Panc1 (cell line): ENCODE measurements around the gene SLC2A2. TPM values are rescaled to one million over a fixed set of nuclear protein-coding genes. Genes with fewer than 3 reads are reported as not detected.

ENCODE experiments used
- ATAC-seq: fragments of 200-7000 bp; cut with Tn5 transposase; 2 replicates; pipeline ENCODE4 v1.9.1; 2020; ENCODE audit warnings: mild to moderate bottlenecking, moderate library complexity
- BruUV-seq: library from RNA; stranded (reverse); fragments of 400-500 nt; replicated peaks from 2 replicates; lab custom pipeline; 2021; lab: Mats Ljungman, UMichigan
- CTCF ChIA-PET: fragments of 300-600 bp; sonication (Branson Sonifier 250); formaldehyde crosslinking; loops from one replicate; lab custom pipeline; 2022; ENCODE audit warnings: antibody characterized with exemption; lab: Charles Lee
- POLR2A ChIA-PET: fragments of 300-600 bp; sonication (Branson Sonifier 250); formaldehyde crosslinking; loops from one replicate; lab custom pipeline; 2022; ENCODE audit warnings: antibody characterized with exemption; lab: Charles Lee
- DNase-seq: peaks from one replicate; pipeline ENCODE4 v3.0.0-alpha.2; 2010; ENCODE audit warnings: low read depth, low spot score
- H3K27ac ChIP-seq: 2 replicates; pipeline ENCODE4 v1.5.1; 2011; ENCODE audit warnings: mild to moderate bottlenecking, low read length, inconsistent platforms
- H3K27me3 ChIP-seq: fragments of 200-500 bp; sonication (Bioruptor generic); 2 replicates; pipeline ENCODE4 v1.6.0; 2014; ENCODE audit warnings: low read length, inconsistent platforms; ENCODE audit not compliant: control insufficient read depth, insufficient read depth
- H3K36me3 ChIP-seq: fragments of 200-500 bp; sonication (Bioruptor generic); 2 replicates; pipeline ENCODE4 v1.5.1; 2014; ENCODE audit warnings: inconsistent platforms, mild to moderate bottlenecking, low read length, moderate library complexity; ENCODE audit not compliant: control insufficient read depth, insufficient read depth
- H3K4me1 ChIP-seq: 2 replicates; pipeline ENCODE4 v1.5.1; 2011; ENCODE audit warnings: inconsistent platforms, mild to moderate bottlenecking, low read length, moderate library complexity; ENCODE audit not compliant: control insufficient read depth, insufficient read depth
- H3K4me3 ChIP-seq, 2 experiments: 2 replicates each; pipeline ENCODE4 v1.5.1; 2011 to 2012; ENCODE audit warnings: low read depth in 2 of 2, low read length in 2 of 2, mild to moderate bottlenecking in 2 of 2, inconsistent platforms in 1 of 2, moderate library complexity in 1 of 2
- H3K9me3 ChIP-seq: fragments of 200-500 bp; sonication (Bioruptor generic); 2 replicates; pipeline ENCODE4 v1.5.1; 2014; ENCODE audit warnings: low read depth, mild to moderate bottlenecking, inconsistent platforms, low read length, moderate library complexity; ENCODE audit not compliant: control insufficient read depth, insufficient read depth
- CTCF ChIP-seq: fragments of 450-650 bp; IDR thresholded peaks from 2 replicates; pipeline ENCODE4 v1.5.1; 2017; ENCODE audit warnings: mild to moderate bottlenecking
- POLR2AphosphoS5 ChIP-seq: IDR thresholded peaks from 2 replicates; pipeline ENCODE4 v1.6.1; 2012; ENCODE audit warnings: mild to moderate bottlenecking, low read depth, low read length, moderate library complexity
- REST ChIP-seq, 2 experiments: IDR thresholded peaks; 2 replicates each; pipeline ENCODE4 v1.6.1; 2011 to 2012; ENCODE audit warnings: low read depth in 2 of 2, control low read depth in 1 of 2, low read length in 1 of 2, mild to moderate bottlenecking in 1 of 2, moderate library complexity in 1 of 2; ENCODE audit not compliant: insufficient read depth in 1 of 2
- SIN3A ChIP-seq: IDR thresholded peaks from 2 replicates; pipeline ENCODE4 v1.6.1; 2012; ENCODE audit warnings: low read depth, mild to moderate bottlenecking, low read length, moderate library complexity, borderline replicate concordance; ENCODE audit not compliant: insufficient read depth
- TCF7L2 ChIP-seq: IDR thresholded peaks from 2 replicates; pipeline ENCODE4 v1.6.1; 2011; ENCODE audit warnings: mild to moderate bottlenecking, low read depth, low read length, inconsistent platforms
- in situ Hi-C: cut with HindIII; loops from 2 replicates; pipeline ENCODE4 v1.10.0; 2016; ENCODE audit warnings: low sequenced_read_pairs, low pct_unique_long_range_greater_than_20kb
- intact Hi-C: fragments of 100-400 bp; cut with micrococcal nuclease; formaldehyde crosslinking; loops from one replicate; pipeline ENCODE4 v1.10.0; 2022; ENCODE audit not compliant: unreplicated experiment
- total RNA-seq: library from RNA; stranded (reverse); gene quantifications from one replicate; pipeline ENCODE4 v1.2.1, GENCODE V29; 2021; ENCODE audit not compliant: unreplicated experiment

SLC2A2 gene
- total RNA-seq, 1 experiment from 2014 or later, result 0.13 TPM

- no peak for TF ChIP-seq CTCF
- TF ChIP-seq REST (IDR thresholded peaks at IDR 0.05; ENCODE audit: insufficient read depth in 1 of 2, low read depth in 2 of 2, low read length in 1 of 2), result no peak
- no peak for TF ChIP-seq TCF7L2
- TF ChIP-seq SIN3A, result no peak
- no peak for TF ChIP-seq POLR2AphosphoS5
- Histone ChIP-seq H3K27ac (no peak overlapping the region), H3K4me3 (no peak overlapping the region), H3K9me3 (no peaks in the 10 kb centered on the region), H3K36me3 (no peaks in the 10 kb centered on the region), H3K27me3 (no peaks in the 10 kb centered on the region), H3K4me1 (no peaks in the 10 kb centered on the region)
- no peak for DNase-seq
- no peak for ATAC-seq
- no TSS peak for BruUV-seq
- CTCF ChIA-PET, result no interaction called here
- intact Hi-C loops (no loop called here), in situ Hi-C loops (no loop called here)
- POLR2A ChIA-PET, result no interaction called here
Observed at GRCh38 chr3:170967126-170967525, 59.4 kb downstream of the SLC2A2 start.

DNA sequence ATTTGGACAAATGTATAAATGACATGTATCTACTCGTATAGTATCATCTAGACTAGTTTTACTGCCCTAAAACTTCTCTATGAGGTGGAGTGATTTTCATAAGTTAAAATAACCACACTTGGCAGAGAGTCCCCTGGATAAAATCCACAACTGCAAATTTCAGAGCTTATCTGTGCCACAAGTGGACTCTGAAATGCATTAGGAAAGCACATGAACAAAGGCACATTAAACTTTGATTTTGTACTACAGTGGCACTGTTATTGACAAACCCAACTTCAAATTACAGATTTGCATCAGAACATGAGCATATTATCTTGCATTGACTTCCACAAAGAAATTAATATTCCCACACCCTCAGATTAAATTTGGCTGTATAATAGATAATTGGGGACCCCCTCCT, 60.0 kb downstream of the SLC2A2 start:
- intact Hi-C loops (no loop called here), in situ Hi-C loops (no loop called here)
- H3K9me3 ChIP-seq, result no peaks in the 10 kb centered on the region
- BruUV-seq, result no TSS peak
- no peak overlapping the region for H3K27ac ChIP-seq
- CTCF ChIA-PET, result interaction anchor here (0.6 to 0.7 kb wide), 2 partner anchors 194 to 900 kb away, joined by 3 to 8 read pairs; no protein-coding TSS in a partner anchor
- ATAC-seq, result no peak
- H3K4me1 ChIP-seq, result no peaks in the 10 kb centered on the region
- H3K27me3 ChIP-seq, result no peaks in the 10 kb centered on the region
- no peak overlapping the region for H3K4me3 ChIP-seq
- H3K36me3 ChIP-seq, result no peaks in the 10 kb centered on the region
- POLR2A ChIA-PET, result no interaction called here
- no peak for DNase-seq
- no peak for TF ChIP-seq SIN3A
- no peak for TF ChIP-seq REST (IDR thresholded peaks at IDR 0.05; ENCODE audit: insufficient read depth in 1 of 2, low read depth in 2 of 2, low read length in 1 of 2)
- no peak for TF ChIP-seq TCF7L2
- TF ChIP-seq CTCF, result no peak
- no peak for TF ChIP-seq POLR2AphosphoS5
